ENCODE measurements around the gene ARHGAP27. TPM values are rescaled to one million over a fixed set of nuclear protein-coding genes. Genes with fewer than 3 reads are reported as not detected.

ARHGAP27 gene
- total RNA-seq, 4 donors from 2014 or later = 194 to 489 (median 294) TPM

GRCh38 chr17:45424769-45425124, 7.9 kb downstream of the ARHGAP27 start:
- H3K27me3 ChIP-seq = peaks cover 12% of the 10 kb centered on the region
- 67 to 70% methylated on average over 2 to 6 of the region's 6 CpGs for WGBS, 2 donors (ENCODE audit: low coverage in 1 of 2)
- peak overlapping the region; percentile 85 to 95 (median 90) for H3K27ac ChIP-seq
- no peaks in the 10 kb centered on the region for H3K36me3 ChIP-seq
- intact Hi-C loops (cut with DNase I; ENCODE audit: low total_unique reads) (no loop called here), in situ Hi-C loops (cut with MboI; ENCODE audit: low pct_ligation_motif_present in 1 of 4, low pct_unique_long_range_greater_than_20kb in 1 of 4, low sequenced_read_pairs in 3 of 4) (loop anchor here in 1 of 4 donors (25.0 kb wide), 1 partner anchor 163 kb away; no protein-coding TSS in a partner anchor)
- H3K9me3 ChIP-seq = no peaks in the 10 kb centered on the region
- H3K4me1 ChIP-seq = peaks cover 15 to 33% (median 16%) of the 10 kb centered on the region in 4 donors
- DNase-seq = no peak
- TF ChIP-seq CTCF (IDR thresholded peaks at IDR 0.05) (no peak), POLR2AphosphoS5 (IDR thresholded peaks at IDR 0.05) (no peak)
- peak overlapping the region; percentile 18 to 59 (median 44) for H3K4me3 ChIP-seq

GRCh38 chr17:45423975-45424335, 8.7 kb downstream of the ARHGAP27 start:
- Histone ChIP-seq H3K27me3 (peaks cover 4% of the 10 kb centered on the region), H3K36me3 (no peaks in the 10 kb centered on the region), H3K4me1 (peaks cover 12 to 31% (median 15%) of the 10 kb centered on the region in 4 donors), H3K4me3 (peak overlapping the region in 3 of 4 donors; percentile 39 to 59 (median 49)), H3K9me3 (no peaks in the 10 kb centered on the region), H3K27ac (peak overlapping the region; percentile 85 to 95 (median 90))
- WGBS, 2 donors (ENCODE audit: low coverage in 1 of 2) = 40% methylated on average over 1 of the region's 1 CpG; no CpG with 5 or more reads in 1 of the 2 donors
- in situ Hi-C loops (cut with MboI; ENCODE audit: low pct_ligation_motif_present in 1 of 4, low pct_unique_long_range_greater_than_20kb in 1 of 4, low sequenced_read_pairs in 3 of 4) = no loop called here
- intact Hi-C loops (cut with DNase I; ENCODE audit: low total_unique reads) = no loop called here
- DNase-seq = no peak
- TF ChIP-seq POLR2A (IDR thresholded peaks at IDR 0.05) = no peak
- no peak for TF ChIP-seq EP300 (IDR thresholded peaks at IDR 0.05; ENCODE audit: low read depth)
- no peak for TF ChIP-seq POLR2AphosphoS5 (IDR thresholded peaks at IDR 0.05)
- no peak for TF ChIP-seq CTCF (IDR thresholded peaks at IDR 0.05)

- intact Hi-C loops (cut with DNase I; ENCODE audit: low total_unique reads) = no loop called here
- Histone ChIP-seq H3K9me3 (no peaks in the 10 kb centered on the region), H3K4me3 (peak overlapping the region in 3 of 4 donors; percentile 39 to 59 (median 49)), H3K4me1 (peaks cover 12 to 31% (median 15%) of the 10 kb centered on the region in 4 donors), H3K27me3 (no peaks in the 10 kb centered on the region), H3K27ac (peak overlapping the region; percentile 85 to 95 (median 90)), H3K36me3 (no peaks in the 10 kb centered on the region)
- TF ChIP-seq EP300 (IDR thresholded peaks at IDR 0.05; ENCODE audit: low read depth) (no peak), POLR2AphosphoS5 (IDR thresholded peaks at IDR 0.05) (no peak), CTCF (IDR thresholded peaks at IDR 0.05) (no peak), POLR2A (IDR thresholded peaks at IDR 0.05) (no peak)
- 54 to 65% methylated on average over 5 to 8 of the region's 8 CpGs for WGBS, 2 donors (ENCODE audit: low coverage in 1 of 2)
- in situ Hi-C loops (cut with MboI; ENCODE audit: low pct_ligation_motif_present in 1 of 4, low pct_unique_long_range_greater_than_20kb in 1 of 4, low sequenced_read_pairs in 3 of 4) = no loop called here
- no peak for DNase-seq
These were observed 9.2 kb downstream of the ARHGAP27 start for GRCh38 chr17:45423304-45423974.

GRCh38 chr17:45414990-45415881, 17.4 kb downstream of the ARHGAP27 start:
- peaks cover 42 to 88% (median 62%) of the 10 kb centered on the region in 4 donors for H3K4me1 ChIP-seq
- no peaks in the 10 kb centered on the region for H3K36me3 ChIP-seq
- H3K9me3 ChIP-seq = no peaks in the 10 kb centered on the region
- intact Hi-C loops (cut with DNase I; ENCODE audit: low total_unique reads) = no loop called here
- H3K4me3 ChIP-seq = no peak overlapping the region
- in situ Hi-C loops (cut with MboI; ENCODE audit: low pct_ligation_motif_present in 1 of 4, low pct_unique_long_range_greater_than_20kb in 1 of 4, low sequenced_read_pairs in 3 of 4) = no loop called here
- peak overlapping the region; percentile 83 to 89 (median 88) for H3K27ac ChIP-seq
- no peaks in the 10 kb centered on the region for H3K27me3 ChIP-seq
- WGBS, 2 donors (ENCODE audit: low coverage in 1 of 2) = 47 to 54% methylated on average over 4 to 10 of the region's 10 CpGs
- TF ChIP-seq POLR2AphosphoS5 (IDR thresholded peaks at IDR 0.05) (peak in 2 of 3 donors; percentile 77 to 79), EP300 (IDR thresholded peaks at IDR 0.05; ENCODE audit: low read depth) (no peak), POLR2A (IDR thresholded peaks at IDR 0.05) (peak; percentile 56), CTCF (IDR thresholded peaks at IDR 0.05) (no peak)
- peak; percentile 59 for DNase-seq
